ENCODE measurements around the gene LIN9.

The LIN9 gene

DNA sequence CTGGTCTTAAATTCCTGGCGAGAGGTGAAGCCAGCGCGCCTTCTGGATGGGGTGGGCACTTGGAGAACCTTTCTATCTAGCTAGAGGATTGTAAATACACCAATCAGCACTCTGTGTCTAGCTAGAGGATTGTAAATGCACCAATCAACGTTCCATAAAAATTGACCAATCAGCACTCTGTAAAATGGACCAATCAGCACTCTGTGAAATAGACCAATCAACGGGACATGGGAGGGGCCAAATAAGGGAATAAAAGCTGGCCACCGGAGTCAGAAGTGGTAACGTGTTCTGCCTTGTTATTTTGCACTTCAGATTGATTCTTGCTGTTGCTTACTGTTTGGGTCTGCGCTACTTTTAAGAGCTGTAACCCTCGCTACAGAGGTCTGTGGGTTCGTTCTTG, 12.0 kb upstream of the LIN9 start:
- DNase-seq (ENCODE audit: low read depth in 2 of 2), result no peak

DNA sequence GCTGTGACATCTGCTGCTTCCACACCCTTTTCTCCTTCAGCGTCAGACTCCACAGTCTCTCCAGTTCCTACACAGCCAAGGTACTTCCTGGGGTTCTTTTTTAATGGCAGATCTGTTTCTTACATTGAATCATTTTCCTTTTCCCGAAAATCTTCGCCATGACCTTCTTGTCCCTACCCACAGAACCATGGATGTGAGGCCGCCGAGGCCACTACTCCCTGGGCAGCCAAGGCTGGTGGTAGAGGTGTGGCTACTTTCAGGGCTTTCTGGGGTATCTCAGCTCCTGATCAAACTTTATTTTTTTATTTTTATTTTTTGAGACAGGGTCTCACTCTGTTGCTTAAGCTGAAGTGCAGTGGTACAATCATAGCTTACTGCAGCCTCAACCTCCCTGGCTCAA, 9.5 kb upstream of the LIN9 start:
- no peak for DNase-seq (ENCODE audit: low read depth in 2 of 2)

DNA sequence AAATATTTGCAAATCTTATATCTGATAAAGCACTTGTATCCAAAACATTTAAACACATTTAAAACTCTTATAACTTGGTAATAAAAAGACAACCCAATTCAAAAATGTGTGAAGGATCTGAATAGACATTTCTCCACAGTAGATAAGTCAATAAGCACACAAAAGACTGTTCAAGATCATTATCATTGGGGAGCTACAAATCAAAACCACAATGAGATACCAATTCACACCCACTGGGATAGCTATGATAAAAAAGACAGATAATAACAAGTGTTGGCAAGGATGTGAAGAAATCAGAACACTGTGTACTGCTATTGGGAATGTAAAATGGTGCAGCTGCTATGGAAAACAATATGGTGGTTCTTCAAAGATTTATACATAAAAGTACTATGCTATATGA, 5.1 kb upstream of the LIN9 start:
- no peak for DNase-seq (ENCODE audit: low read depth in 2 of 2)

DNA sequence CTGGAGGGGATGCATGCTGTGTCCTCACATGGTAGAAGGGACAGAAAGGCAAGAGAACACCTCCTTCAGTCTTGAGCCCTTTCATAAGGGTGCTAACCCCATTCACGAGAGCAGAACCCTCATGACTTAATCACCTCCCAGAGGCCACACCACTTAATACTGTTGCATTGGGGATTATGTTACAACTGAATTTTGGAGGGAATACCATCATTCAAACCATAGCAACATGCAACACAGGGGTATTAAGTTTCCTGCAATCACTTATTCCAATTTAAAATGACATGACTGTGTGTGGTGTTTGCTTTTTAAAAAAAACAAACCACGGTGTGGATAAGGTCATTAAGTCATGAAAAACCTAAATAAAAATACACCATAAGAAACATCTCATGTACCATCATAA, 3.1 kb upstream of the LIN9 start:
- DNase-seq (ENCODE audit: low read depth in 2 of 2), result no peak

DNA sequence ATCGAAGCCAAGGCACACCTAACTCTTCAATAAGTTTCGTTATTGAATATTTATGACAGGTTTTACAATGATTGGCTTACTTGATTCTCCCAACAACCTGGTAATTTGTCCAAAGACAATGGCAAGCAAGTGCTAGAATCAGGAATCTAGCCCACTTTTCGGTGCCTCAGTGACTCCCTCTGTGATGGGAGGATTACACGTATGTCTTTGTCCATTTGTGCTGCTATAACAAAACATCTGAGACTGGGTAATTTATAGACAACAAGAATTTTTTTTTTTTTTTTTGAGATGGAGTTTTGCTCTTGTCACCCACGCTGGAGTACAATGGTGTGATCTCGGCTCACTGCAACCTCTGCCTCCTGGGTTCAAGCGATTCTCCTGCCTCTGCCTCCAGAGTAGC, 2.4 kb upstream of the LIN9 start:
- no peak for DNase-seq (ENCODE audit: low read depth in 2 of 2)

DNA sequence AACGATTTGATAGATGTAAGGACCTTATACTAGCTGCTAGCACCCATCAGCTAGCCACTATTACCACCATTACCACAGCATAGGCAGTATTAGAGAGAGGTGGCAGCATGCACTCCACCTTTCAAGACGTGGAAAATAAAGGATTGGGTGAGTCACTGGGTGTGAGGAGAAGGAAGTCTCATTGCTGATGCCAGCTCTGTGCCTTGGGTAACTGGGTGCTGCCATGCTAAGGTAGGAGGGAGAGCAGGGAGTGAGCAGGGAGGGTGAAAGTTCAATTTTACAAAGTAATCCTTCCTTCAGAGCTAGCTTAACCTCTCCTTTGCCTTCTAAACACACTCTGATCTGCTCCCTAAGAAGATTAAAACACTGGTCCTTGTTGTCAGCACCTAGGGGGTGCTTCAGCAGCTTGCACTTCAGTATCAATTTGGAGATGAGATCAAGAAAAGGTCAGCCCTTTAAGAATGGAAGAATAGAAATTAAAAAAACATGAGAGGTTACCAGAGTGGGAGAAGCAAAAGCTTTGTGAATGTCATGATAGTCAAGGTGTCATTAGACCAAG, 1.8 kb upstream of the LIN9 start:
- DNase-seq (ENCODE audit: low read depth in 2 of 2), result no peak

DNA sequence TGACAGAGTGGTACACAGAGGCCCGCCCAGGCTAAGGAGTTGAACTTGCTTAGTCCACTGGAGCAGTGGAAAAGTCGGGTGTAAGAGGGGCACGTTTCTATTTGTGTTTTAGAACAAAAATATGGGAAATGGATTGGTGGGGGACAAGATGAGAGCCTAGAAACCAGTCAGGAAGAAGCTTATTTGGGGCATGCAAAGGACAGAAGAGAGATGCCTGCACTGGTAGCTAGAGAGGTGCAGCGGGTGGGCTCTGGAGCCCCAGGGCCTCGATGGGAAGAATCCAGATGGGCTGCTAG, 1.2 kb upstream of the LIN9 start:
- DNase-seq (ENCODE audit: low read depth in 2 of 2), result no peak

DNA sequence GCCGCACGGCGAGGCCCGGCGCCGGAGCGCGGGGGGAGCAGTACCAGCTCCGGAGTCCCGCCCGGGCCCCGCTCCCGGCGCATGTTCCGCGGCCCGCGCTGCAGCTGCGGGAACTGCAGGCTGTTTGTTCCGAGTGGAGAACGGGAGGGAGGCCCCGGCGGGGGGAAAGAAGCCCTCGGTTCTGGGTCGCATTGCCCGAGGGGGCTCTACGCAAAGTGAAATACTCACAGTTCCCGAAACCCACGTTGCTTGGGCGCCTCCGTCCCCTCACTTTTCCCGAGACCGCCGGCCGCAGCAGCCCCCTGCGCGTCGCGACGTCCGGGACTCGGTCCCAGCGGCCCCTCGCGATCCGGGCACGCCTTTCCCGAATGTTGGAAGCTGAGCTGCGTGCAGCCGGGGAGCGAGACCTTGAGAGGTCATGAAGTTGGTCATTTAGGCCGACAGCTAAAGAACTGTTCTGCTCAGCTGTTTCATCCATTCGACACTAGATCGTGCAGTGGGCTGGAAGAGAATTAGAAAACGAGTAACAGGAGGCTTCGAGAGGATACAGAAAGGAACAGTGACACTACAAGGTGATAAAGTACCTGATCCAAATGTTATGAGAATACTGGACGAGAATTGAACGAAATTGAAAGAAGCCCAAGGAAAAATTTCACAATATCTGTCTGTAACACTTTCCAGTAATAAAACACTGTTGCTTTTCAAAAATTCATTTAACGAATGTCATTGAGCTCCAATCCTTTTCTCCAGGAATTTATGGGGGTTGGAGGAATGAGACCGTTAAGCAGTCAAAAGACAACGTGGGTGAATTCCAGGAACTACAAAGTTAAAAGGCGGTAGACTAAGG, 657 bp upstream of the LIN9 start:
- DNase-seq (ENCODE audit: low read depth in 2 of 2), result no peak

DNA sequence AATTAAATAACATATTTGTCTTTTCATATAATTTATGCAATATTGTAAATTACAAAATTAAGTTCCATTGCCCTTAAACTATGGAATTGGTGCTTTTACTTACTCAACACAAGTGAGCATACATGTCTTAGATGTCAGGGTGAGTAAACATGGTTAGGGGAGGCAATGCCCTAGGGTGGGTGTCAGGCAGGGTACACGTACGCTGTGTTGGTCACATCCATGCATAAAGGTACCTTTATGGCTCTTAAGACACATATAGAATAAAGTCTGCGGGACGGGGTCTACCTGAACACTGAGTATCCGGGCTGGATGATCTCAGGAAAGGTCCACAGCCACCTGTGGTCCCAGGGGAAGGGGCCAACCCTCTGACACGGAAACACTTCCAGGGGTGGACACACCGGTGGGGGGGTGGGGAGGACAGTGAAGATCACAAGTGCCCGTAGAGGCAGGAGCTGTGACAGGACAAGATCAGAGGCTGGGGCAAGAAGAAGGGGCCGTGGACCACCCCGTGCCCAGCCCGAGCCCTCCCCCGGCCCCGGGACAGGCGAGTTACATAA, 720 bp downstream of the LIN9 start:
- DNase-seq (ENCODE audit: low read depth in 2 of 2), result peak; percentile 7 to 18

DNA sequence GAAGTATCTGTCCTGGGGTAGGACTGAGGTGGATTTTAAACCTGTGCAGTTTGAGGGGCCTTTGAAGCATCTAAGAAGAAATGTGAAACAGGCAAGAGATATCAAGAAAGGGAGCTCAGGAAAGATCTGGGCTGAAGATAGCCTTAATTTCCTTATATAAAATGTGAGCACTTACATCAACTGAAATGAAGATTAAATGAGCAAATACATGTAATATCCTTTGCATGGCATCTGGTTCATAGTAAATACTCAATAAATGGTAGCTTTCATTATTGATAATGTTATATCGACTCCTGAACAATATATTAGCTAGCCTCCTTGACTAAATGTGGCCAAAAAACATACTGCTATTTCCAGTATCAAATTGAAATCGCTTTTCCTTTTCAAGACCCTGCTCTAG, 2.5 kb downstream of the LIN9 start:
- DNase-seq (ENCODE audit: low read depth in 2 of 2), result no peak

DNA sequence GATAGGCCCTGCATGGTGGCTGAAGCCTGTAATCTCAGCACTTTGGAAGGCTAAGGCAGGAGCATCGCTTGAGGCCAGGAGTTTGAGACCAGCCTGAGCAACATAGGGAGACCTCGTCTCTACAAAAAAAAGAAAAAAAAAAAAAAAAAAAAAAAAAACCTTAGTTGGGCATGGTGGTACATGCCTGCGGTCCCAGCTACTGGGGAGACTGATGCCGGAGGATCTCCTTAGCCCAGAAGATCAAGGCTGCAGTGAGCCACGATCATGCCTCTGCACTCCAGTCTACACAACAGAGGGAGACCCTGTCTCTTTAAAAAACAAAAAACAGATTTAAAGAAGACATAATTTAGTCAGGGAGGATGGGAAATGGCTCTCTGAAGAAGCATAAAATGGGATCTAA, 3.8 kb downstream of the LIN9 start:
- no peak for DNase-seq (ENCODE audit: low read depth in 2 of 2)

DNA sequence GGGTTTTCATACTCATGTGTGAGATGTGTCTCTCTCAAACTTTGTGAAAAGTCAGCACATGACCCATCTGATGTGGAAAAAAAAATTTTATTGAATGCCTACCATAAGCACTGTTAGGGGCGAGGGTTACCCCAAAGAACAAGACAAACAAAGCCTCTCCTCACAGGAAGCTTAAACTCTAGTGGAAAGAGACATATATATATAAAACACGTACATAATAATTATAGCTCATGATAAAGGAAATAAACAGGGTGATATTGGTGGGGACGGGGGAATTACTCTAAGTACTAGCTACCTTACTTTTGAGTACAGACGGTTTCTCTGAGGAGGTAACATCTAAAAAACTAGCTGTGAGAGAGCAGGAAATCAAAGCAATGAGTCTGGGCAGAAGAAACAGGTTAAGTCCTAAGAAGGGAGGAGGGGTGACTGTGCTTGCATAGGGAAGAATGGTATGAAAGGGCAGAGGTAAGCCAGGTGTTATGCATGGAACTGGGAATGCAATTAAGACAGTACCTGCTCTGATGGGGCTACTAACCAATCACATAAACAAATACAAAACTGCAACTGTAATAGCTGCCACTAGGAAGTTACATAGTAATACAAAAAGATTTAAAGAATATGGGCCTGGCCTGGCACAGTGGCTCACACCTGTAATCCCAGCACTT, 4.5 kb downstream of the LIN9 start:
- DNase-seq (ENCODE audit: low read depth in 2 of 2), result no peak

DNA sequence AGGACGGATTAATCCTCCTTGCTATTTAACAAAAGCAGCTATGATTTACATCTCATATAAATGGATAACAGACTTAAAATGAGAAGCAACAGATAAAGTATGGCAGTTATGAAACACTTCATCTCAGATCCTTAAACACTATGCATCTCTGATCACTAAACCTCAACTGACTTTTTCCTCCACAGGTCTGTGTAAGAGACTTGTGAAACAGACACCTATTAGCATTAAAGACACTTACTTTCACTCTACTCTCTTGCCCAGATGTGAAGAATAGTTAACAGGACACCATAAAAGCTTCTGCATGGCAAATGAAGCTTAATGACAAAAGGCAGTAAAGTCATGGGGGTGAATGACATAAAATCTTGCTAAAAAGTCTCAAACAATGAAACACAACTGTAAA, 6.2 kb downstream of the LIN9 start:
- no peak for DNase-seq (ENCODE audit: low read depth in 2 of 2)

DNA sequence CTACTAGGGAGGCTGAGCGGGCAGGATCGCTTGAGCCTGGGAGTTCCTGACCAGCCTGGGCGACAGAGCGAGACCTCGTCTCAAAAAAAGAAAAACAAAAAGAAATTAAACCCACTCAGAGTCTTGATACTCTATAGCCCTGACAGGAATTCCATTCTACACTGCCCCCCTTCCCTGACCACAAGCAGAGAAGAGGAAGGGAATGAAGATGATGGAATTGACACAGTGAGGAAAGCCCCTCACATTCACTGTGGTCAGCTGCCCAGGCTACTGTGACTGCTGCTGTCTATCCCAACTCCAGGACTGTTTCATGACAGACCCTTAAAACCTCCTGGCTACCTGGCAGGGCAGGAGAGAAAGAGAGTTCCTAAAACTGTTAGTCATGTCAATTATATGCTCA, 12.1 kb downstream of the LIN9 start:
- no peak for DNase-seq (ENCODE audit: low read depth in 2 of 2)

DNA sequence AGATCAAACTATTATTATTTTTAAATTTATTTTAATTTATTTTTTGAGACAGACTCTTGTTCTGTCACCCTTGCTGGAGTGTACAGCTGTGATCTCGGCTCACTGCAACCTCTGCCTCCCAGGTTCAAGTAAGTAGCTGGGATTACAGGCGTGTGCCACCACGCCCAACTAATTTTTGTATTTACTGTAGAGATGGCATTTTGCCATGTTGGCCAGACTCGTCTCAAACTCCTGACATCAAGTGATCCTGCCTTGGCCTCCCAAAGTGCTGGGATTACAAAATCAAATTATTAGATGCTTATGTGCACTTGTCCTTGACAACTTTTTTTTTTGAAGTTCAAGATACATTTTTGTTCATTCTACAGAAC, 15.4 kb downstream of the LIN9 start:
- no peak for DNase-seq (ENCODE audit: low read depth in 2 of 2)

DNA sequence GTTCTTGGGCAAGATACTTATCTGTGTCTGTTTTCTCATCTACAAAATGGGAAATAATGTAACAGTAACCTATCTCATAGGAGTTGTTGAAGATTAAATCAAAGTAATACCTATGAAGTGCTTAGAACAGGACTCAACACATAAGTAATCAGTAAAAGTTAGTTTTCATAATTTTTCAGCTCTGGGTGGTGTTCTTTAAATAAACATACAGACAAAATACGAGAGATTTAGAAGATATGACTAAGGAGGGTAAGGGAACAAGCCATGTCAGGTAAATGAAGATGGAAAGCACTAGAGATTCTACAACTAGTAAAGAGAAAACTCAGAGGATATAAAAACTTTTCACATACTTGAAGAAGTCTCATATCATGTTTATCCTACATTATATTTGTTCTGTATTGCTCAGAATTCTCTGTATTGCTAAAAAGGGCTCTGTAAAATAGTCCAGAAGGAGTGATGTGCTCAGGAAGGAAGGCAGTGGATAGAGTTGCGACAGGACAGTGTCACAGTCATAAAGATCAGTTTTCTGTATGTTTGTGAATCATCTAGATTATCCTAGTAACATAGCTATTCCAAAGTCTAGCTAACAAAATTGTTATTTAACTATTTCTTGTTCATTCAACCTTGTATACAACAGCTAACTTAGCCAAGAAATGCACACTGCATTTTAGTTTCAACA, 16.0 kb downstream of the LIN9 start:
- no peak for DNase-seq (ENCODE audit: low read depth in 2 of 2)

DNA sequence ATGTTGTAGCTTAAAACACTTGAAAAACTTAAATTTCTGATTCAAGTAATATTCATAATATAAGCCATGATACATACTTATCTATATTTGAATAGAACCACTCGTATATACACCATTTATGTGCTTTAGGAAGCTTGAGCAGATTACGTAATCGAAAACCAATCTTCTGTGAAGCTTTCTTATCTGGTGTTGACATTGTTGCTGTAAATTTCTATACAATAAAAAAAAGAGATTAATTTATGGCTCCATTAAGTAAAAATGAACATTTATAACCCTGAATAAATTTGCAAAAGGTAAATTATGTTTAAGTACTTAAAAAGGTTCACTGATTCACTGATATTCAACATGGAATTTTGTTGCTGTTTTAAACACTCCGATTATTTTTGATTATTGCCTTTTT, 21.4 kb downstream of the LIN9 start:
- DNase-seq (ENCODE audit: low read depth in 2 of 2), result no peak

DNA sequence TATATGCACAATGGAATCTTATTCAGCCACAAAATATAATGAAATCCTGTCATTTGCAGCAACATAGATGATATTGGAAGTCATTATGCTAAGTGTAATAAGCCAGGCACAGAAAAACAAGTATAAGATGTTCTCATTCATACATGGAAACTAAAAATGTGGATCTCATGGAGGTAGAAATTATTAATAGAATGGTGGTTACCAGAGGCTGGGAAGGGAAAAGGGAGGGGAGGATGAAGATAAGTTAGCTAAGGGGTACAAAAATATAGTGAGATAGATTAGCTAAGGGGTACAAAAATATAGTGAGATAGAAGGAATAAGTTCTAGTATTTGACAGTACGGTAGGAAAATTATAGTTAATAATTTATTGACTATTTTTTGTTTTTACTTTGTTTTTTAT, 27.9 kb downstream of the LIN9 start:
- no peak for DNase-seq (ENCODE audit: low read depth in 2 of 2)

DNA sequence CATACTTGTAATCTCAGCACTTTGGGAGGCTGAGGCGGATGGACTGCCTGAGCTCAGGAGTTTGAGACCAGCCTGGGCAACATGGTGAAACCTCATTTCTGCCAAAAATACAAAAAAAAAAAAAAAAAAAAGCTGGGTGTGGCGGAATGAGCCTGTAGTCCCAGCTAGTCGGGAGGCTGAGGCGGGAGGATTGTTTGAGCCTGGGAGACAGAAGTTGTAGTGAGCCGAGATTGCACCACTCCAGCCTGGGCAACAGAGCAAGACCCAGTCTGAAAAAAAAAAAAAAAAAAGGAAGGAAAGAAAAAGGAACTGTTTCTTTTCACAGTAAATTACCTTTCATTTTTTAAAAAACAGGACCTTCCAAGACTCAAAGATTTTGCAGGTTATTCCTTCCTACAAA, 29.5 kb downstream of the LIN9 start:
- no peak for DNase-seq (ENCODE audit: low read depth in 2 of 2)

DNA sequence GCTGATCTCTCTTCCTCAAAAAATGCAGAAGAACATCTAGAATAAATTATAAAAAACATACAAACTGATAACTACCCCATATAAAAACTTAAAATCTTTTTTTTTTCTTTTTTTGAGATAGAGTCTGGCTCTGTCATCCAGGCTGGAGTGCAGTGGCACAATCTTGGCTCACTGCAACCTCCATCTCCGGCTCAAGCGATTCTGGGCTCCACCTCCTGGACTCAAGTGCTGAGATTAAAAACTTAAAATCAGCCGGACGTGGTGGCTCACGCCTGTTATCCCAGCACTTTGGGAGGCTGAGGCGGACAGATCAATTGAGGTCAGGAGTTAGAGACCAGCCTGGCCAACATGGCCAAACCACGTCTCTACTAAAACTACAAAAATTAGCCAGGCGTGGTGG, 31.1 kb downstream of the LIN9 start:
- no peak for DNase-seq (ENCODE audit: low read depth in 2 of 2)

DNA sequence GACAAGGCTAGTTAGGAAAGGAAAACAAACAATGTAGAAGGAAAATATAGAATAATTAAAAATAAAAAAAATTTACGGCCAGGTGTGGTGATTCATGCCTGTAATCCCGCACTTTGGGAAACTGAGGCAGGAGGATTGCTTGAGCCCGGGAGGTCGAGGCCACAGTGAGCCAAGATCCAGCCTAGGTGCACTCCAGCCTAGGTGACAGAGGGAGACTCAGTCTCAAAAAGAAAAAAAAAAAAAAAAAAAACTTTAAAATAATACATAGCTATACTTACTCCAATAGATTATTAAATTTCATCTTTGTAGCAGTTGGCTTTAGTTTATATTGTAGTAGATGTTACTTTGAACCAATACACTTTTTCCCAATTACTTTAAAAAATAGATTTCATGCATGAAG, 32.0 kb downstream of the LIN9 start:
- DNase-seq (ENCODE audit: low read depth in 2 of 2), result no peak

DNA sequence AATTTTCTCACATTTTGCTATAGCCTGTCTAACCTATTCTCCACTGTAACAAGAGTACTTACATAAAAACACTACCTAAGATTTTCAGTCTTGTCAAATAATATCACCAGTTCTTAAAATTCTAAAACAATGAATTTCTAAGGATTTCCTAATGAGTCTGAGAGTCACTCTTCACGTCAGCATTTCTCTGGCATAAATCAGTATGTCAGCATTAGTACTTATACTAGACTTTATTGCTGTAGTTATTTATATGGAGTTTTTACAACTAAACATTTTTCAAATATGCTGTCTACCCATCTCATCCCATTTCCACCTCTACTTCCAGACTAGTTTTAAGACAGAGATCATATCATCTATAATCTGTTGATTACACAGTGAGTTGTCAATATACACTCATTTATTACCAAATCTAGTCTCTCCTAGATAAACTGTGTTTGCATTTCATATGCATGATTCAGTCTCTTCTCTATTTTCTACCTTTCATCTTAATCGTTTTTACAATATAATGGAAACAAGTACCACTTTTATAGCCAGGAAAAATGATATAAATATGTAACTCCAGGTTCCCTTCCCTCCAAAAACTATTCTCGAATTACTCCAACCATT, 32.8 kb downstream of the LIN9 start:
- no peak for DNase-seq (ENCODE audit: low read depth in 2 of 2)

All from stimulated activated CD4-positive, alpha-beta T cell treated with anti-CD3 and anti-CD28 coated beads, Interleukin-4, amount 100 ng/mL, for 48 hours (primary cell).